C4-2B (cell line): ENCODE measurements around the gene TAMALIN.

ENCODE experiments used
- H3K27ac ChIP-seq: fragments of 450-650 bp; 2 replicates; pipeline ENCODE4 v1.5.1; 2017
- CTCF ChIP-seq: fragments of 450-650 bp; conservative IDR thresholded peaks from 2 replicates; pipeline ENCODE4 v1.5.1; 2017; ENCODE audit warnings: mild to moderate bottlenecking
- ZFX ChIP-seq: fragments of 450-650 bp; IDR thresholded peaks from 2 replicates; pipeline ENCODE4 v1.6.1; 2017

The TAMALIN gene

GRCh38 chr12:52062167-52063081 lies 55.7 kb downstream of the TAMALIN start:
- no peak overlapping the region for H3K27ac ChIP-seq
- TF ChIP-seq CTCF = no peak
- TF ChIP-seq ZFX = no peak

GRCh38 chr12:52063082-52063924 lies 56.6 kb downstream of the TAMALIN start:
- no peak for TF ChIP-seq ZFX
- TF ChIP-seq CTCF = no peak

GRCh38 chr12:52063981-52064649 lies 57.4 kb downstream of the TAMALIN start:
- no peak for TF ChIP-seq CTCF
- TF ChIP-seq ZFX = no peak
- H3K27ac ChIP-seq = no peak overlapping the region

More at GRCh38 chr12:52063082-52063924, 56.6 kb downstream of the TAMALIN start:
- no peak overlapping the region for H3K27ac ChIP-seq
